HCT116 (cell line): ENCODE measurements around the gene SPHK1. TPM values are rescaled to one million over a fixed set of nuclear protein-coding genes. Genes with fewer than 3 reads are reported as not detected.
"Not testable (repeated sequence)": the region's sequence is repeated elsewhere in the genome, so short reads cannot be mapped to it uniquely, and the experiment has no call there.

ENCODE experiments used
- ATAC-seq: fragments of 200-7000 bp; cut with Tn5 transposase; 2 replicates; pipeline ENCODE4 v1.9.1; 2020; ENCODE audit warnings: mild to moderate bottlenecking, moderate library complexity
- BruUV-seq: library from RNA; stranded (reverse); fragments of 400-500 nt; replicated peaks from 2 replicates; lab custom pipeline; 2021; lab: Mats Ljungman, UMichigan
- CTCF ChIA-PET: fragments of 300-600 bp; sonication (Branson Sonifier 250); formaldehyde crosslinking; loops from one replicate; lab custom pipeline; 2021; ENCODE audit warnings: antibody characterized with exemption; lab: Charles Lee
- POLR2A ChIA-PET: fragments of 300-600, 350-600 bp; sonication (Branson Sonifier 250); formaldehyde crosslinking; loops from one replicate; lab custom pipeline; 2021; ENCODE audit warnings: antibody characterized with exemption; lab: Charles Lee
- RAD21 ChIA-PET, 2 experiments: fragments of 300-600 bp; sonication (Branson Sonifier 250); formaldehyde crosslinking; loops; one replicate each; lab custom pipeline; 2023; ENCODE audit warnings: low total read pairs in 2 of 2; ENCODE audit not compliant: uncharacterized antibody in 2 of 2, unreplicated experiment in 2 of 2, low non-redundant PET in 1 of 2; lab: Charles Lee
- DNase-seq: peaks from one replicate; pipeline ENCODE4 v3.0.0-alpha.2; 2010; ENCODE audit warnings: low read depth, low spot score
- H2AFZ ChIP-seq: fragments of 200-600 bp; shearing (Covaris generic), sonication (generic); 2 replicates; pipeline ENCODE4 v1.6.1; 2017; ENCODE audit warnings: low read depth, mixed run types, mixed read lengths, antibody characterized with exemption, low read length; ENCODE audit not compliant: poor library complexity, severe bottlenecking
- H3K27ac ChIP-seq: 2 replicates; pipeline ENCODE4 v1.5.1; 2012; ENCODE audit warnings: low read depth, low read length
- H3K27me3 ChIP-seq: fragments of 200-600 bp; sonication (generic); 2 replicates; pipeline ENCODE4 v1.6.1; 2016; ENCODE audit warnings: mixed run types, low read length, mixed read lengths; ENCODE audit not compliant: insufficient read depth
- H3K36me3 ChIP-seq, 2 experiments: fragments of 200-500 bp in 1 of 2; fragments of 200-600 bp in 1 of 2; sonication (Bioruptor generic) in 1 of 2; sonication (generic) in 1 of 2; 2 replicates each; pipeline versions ENCODE4 v1.5.1 to v1.6.1; 2014 to 2016; ENCODE audit warnings: low read length in 2 of 2, inconsistent platforms in 1 of 2, mixed read lengths in 1 of 2, mixed run types in 1 of 2; ENCODE audit not compliant: insufficient read depth in 2 of 2, control insufficient read depth in 1 of 2
- H3K4me1 ChIP-seq, 2 experiments: fragments of 200-600 bp in 1 of 2; sonication (generic) in 1 of 2; 2 replicates each; pipeline versions ENCODE4 v1.5.1 to v1.6.1; 2012 to 2017; ENCODE audit warnings: low read length in 2 of 2, inconsistent platforms in 1 of 2, mild to moderate bottlenecking in 1 of 2, mixed read lengths in 1 of 2, mixed run types in 1 of 2, moderate library complexity in 1 of 2; ENCODE audit not compliant: insufficient read depth in 2 of 2, control insufficient read depth in 1 of 2
- H3K4me2 ChIP-seq: fragments of 200-600 bp; sonication (generic); 2 replicates; pipeline ENCODE4 v1.6.1; 2017; ENCODE audit warnings: mixed run types, low read length, mixed read lengths
- H3K4me3 ChIP-seq, 2 experiments: fragments of 200-600 bp in 1 of 2; sonication (generic) in 1 of 2; replicated peaks in 1 of 2; 2 replicates each; pipeline ENCODE4 v1.5.1; 2011 to 2016; ENCODE audit warnings: low read length in 2 of 2, control low read depth in 1 of 2, low read depth in 1 of 2, mild to moderate bottlenecking in 1 of 2, mixed read lengths in 1 of 2, mixed run types in 1 of 2
- H3K79me2 ChIP-seq: fragments of 200-600 bp; sonication (generic); 2 replicates; pipeline ENCODE4 v1.6.1; 2017; ENCODE audit warnings: mild to moderate bottlenecking, mixed run types, low read length, moderate library complexity, mixed read lengths; ENCODE audit not compliant: insufficient read depth
- H3K9ac ChIP-seq: fragments of 200-600 bp; sonication (generic); 2 replicates; pipeline ENCODE4 v1.6.1; 2016; ENCODE audit warnings: low read length, mixed read lengths
- H3K9me2 ChIP-seq: fragments of 200-600 bp; sonication (generic), shearing (Covaris generic); 2 replicates; pipeline ENCODE4 v1.6.1; 2017; ENCODE audit warnings: mixed run types, mild to moderate bottlenecking, moderate library complexity; ENCODE audit not compliant: insufficient read depth
- H3K9me3 ChIP-seq, 2 experiments: fragments of 200-500 bp in 1 of 2; fragments of 200-600 bp in 1 of 2; sonication (Bioruptor generic) in 1 of 2; sonication (generic) in 1 of 2; 2 replicates each; pipeline ENCODE4 v1.6.1; 2014 to 2017; ENCODE audit warnings: low read length in 2 of 2, mixed read lengths in 2 of 2, inconsistent platforms in 1 of 2, low read depth in 1 of 2, mild to moderate bottlenecking in 1 of 2, mixed run types in 1 of 2, moderate library complexity in 1 of 2; ENCODE audit not compliant: control insufficient read depth in 1 of 2, insufficient read depth in 1 of 2
- H4K20me1 ChIP-seq: fragments of 200-600 bp; sonication (generic), shearing (Covaris generic); 2 replicates; pipeline ENCODE4 v1.6.1; 2017; ENCODE audit warnings: mixed run types, mild to moderate bottlenecking, moderate library complexity; ENCODE audit not compliant: insufficient read depth
- EZH2 ChIP-seq: fragments of 200-600 bp; sonication (generic); IDR thresholded peaks from 2 replicates; pipeline ENCODE4 v1.6.1; 2017; ENCODE audit warnings: antibody characterized with exemption, mixed run types
- EZH2phosphoT487 ChIP-seq: fragments of 200-600 bp; IDR thresholded peaks from 2 replicates; pipeline ENCODE4 v1.6.1; 2018; ENCODE audit warnings: antibody characterized with exemption, borderline replicate concordance
- FOSL1 ChIP-seq: IDR thresholded peaks from 2 replicates; pipeline ENCODE4 v1.6.1; 2012; ENCODE audit warnings: low read depth
- JUND ChIP-seq: IDR thresholded peaks from 2 replicates; pipeline ENCODE4 v1.6.1; 2012
- POLR2A ChIP-seq: IDR thresholded peaks from 2 replicates; pipeline ENCODE4 v1.7.0; 2011; ENCODE audit warnings: borderline replicate concordance; ENCODE audit not compliant: insufficient read depth, insufficient read length; ENCODE audit errors: extremely low read depth
- POLR2AphosphoS5 ChIP-seq: IDR thresholded peaks from 2 replicates; pipeline ENCODE4 v1.6.1; 2011; ENCODE audit warnings: mild to moderate bottlenecking, low read depth, low read length, moderate library complexity
- SRF ChIP-seq: IDR thresholded peaks from 2 replicates; pipeline ENCODE4 v1.6.1; 2012; ENCODE audit warnings: low read depth
- TCF7L2 ChIP-seq: IDR thresholded peaks from 2 replicates; pipeline ENCODE4 v1.7.0; 2011; ENCODE audit warnings: borderline replicate concordance, inconsistent platforms; ENCODE audit not compliant: insufficient read depth, insufficient read length; ENCODE audit errors: extremely low read depth
- ZFX ChIP-seq: fragments of 450-650 bp; IDR thresholded peaks from 2 replicates; pipeline ENCODE4 v1.6.1; 2017
- ZNF274 ChIP-seq: fragments of 200-500 bp; sonication (Bioruptor generic); IDR thresholded peaks from 2 replicates; pipeline ENCODE4 v1.6.1; 2014; ENCODE audit warnings: mild to moderate bottlenecking, low read depth, low read length, inconsistent platforms
- intact Hi-C: fragments of 100-400 bp; cut with micrococcal nuclease; formaldehyde crosslinking; loops from 2 replicates; pipeline ENCODE4 v1.10.0; 2022
- total RNA-seq: library from RNA; stranded (reverse); gene quantifications from one replicate; pipeline ENCODE4 v1.2.1, GENCODE V29; 2021; ENCODE audit not compliant: unreplicated experiment
- TF ChIP-seq, protein P1 (sequence below): IDR thresholded peaks from 2 replicates; pipeline ENCODE4 v1.6.1; 2012

The SPHK1 gene
- total RNA-seq, 1 experiment from 2014 or later: 4.6 TPM

GRCh38 chr17:76343106-76343505 lies 41.3 kb upstream of the SPHK1 start:
- Histone ChIP-seq H3K27me3 (no peaks in the 10 kb centered on the region), H3K4me3 (no peak overlapping the region), H3K36me3 (peaks cover 34 to 41% of the 10 kb centered on the region in 2 experiments), H3K4me1 (no peaks in the 10 kb centered on the region), H2AFZ (no peak overlapping the region), H4K20me1 (no peaks in the 10 kb centered on the region), H3K9me3 (no peaks in the 10 kb centered on the region), H3K27ac (no peak overlapping the region), H3K4me2 (no peak overlapping the region), H3K79me2 (peaks cover 14% of the 10 kb centered on the region), H3K9me2 (no peaks in the 10 kb centered on the region), H3K9ac (no peak overlapping the region)
- ATAC-seq: no peak
- ChIA-PET POLR2A (no interaction called here), RAD21 (no interaction called here), CTCF (no interaction called here)
- DNase-seq: no peak
- TF ChIP-seq POLR2A (no peak), ZNF274 (no peak), TCF7L2 (no peak), ZFX (no peak), EZH2phosphoT487 (no peak), SRF (no peak), FOSL1 (no peak), POLR2AphosphoS5 (no peak), JUND (no peak)
- TF ChIP-seq, protein P1, sequence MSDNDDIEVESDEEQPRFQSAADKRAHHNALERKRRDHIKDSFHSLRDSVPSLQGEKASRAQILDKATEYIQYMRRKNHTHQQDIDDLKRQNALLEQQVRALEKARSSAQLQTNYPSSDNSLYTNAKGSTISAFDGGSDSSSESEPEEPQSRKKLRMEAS: no peak
- intact Hi-C loops: no loop called here
- no TSS peak for BruUV-seq

GRCh38 chr17:76345377-76345974 lies 38.9 kb upstream of the SPHK1 start:
- Histone ChIP-seq H3K9ac (no peak overlapping the region), H3K9me3 (no peaks in the 10 kb centered on the region), H2AFZ (no peak overlapping the region), H3K27ac (no peak overlapping the region), H3K36me3 (peaks cover 34 to 35% of the 10 kb centered on the region in 2 experiments; a peak in 3 of 4 replicates), H3K27me3 (no peaks in the 10 kb centered on the region), H3K79me2 (peaks cover 12% of the 10 kb centered on the region), H4K20me1 (peaks cover 4% of the 10 kb centered on the region; the same call in 1 of the 2 replicates), H3K4me3 (no peak overlapping the region), H3K4me2 (no peak overlapping the region), H3K9me2 (no peaks in the 10 kb centered on the region), H3K4me1 (no peaks in the 10 kb centered on the region)
- POLR2A ChIA-PET: interaction anchor here (0.9 kb wide), 1 partner anchor 8 kb away, joined by 3 read pairs; the partner anchor contains the start of gene PRPSAP1
- ATAC-seq (no peak), DNase-seq (no peak)
- RAD21 ChIA-PET: no interaction called here
- CTCF ChIA-PET: no interaction called here
- no peak for TF ChIP-seq EZH2
- intact Hi-C loops: no loop called here
- no TSS peak for BruUV-seq

- H3K27ac ChIP-seq, H3K9me2 ChIP-seq, ATAC-seq, RAD21 ChIA-PET, CTCF ChIA-PET, H3K27me3 ChIP-seq, H3K9me3 ChIP-seq, H4K20me1 ChIP-seq, intact Hi-C loops, H3K4me1 ChIP-seq, H2AFZ ChIP-seq, H3K4me2 ChIP-seq, BruUV-seq, H3K9ac ChIP-seq, DNase-seq, H3K4me3 ChIP-seq, POLR2A ChIA-PET: not testable (repeated sequence)
- peaks cover 27% of the 10 kb centered on the region for H3K79me2 ChIP-seq
- peaks cover 30 to 33% of the 10 kb centered on the region in 2 experiments; a peak in 3 of 4 replicates for H3K36me3 ChIP-seq
These were observed 37.5 kb upstream of the SPHK1 start for GRCh38 chr17:76346936-76347335.
